Measurements from ENCODE around the gene MSL3B.

MSL3B gene

GRCh38 chr2:233815861-233816260 is 52.3 kb downstream of the MSL3B start:
- no peak for DNase-seq (ENCODE audit: low spot score)
- TF ChIP-seq, protein P1, sequence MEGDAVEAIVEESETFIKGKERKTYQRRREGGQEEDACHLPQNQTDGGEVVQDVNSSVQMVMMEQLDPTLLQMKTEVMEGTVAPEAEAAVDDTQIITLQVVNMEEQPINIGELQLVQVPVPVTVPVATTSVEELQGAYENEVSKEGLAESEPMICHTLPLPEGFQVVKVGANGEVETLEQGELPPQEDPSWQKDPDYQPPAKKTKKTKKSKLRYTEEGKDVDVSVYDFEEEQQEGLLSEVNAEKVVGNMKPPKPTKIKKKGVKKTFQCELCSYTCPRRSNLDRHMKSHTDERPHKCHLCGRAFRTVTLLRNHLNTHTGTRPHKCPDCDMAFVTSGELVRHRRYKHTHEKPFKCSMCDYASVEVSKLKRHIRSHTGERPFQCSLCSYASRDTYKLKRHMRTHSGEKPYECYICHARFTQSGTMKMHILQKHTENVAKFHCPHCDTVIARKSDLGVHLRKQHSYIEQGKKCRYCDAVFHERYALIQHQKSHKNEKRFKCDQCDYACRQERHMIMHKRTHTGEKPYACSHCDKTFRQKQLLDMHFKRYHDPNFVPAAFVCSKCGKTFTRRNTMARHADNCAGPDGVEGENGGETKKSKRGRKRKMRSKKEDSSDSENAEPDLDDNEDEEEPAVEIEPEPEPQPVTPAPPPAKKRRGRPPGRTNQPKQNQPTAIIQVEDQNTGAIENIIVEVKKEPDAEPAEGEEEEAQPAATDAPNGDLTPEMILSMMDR (IDR thresholded peaks at IDR 0.05; ENCODE audit: borderline replicate concordance, control extremely low read depth, extremely low read depth, insufficient read depth, missing control alignments) = no peak
- in situ Hi-C loops (cut with MboI; ENCODE audit: low sequenced_read_pairs, unreplicated experiment) = no loop called here
